OCI-LY7 (cell line): ENCODE results near the gene HSPBAP1. TPM values are rescaled to one million over a fixed set of nuclear protein-coding genes. Genes with fewer than 3 reads are reported as not detected.

Experiments
- BruUV-seq: library from RNA; stranded (reverse); fragments of 400-500 nt; replicated peaks from 2 replicates; lab custom pipeline; 2021; lab: Mats Ljungman, UMichigan
- CTCF ChIA-PET: fragments of 300-600 bp; sonication (Branson Sonifier 250); formaldehyde crosslinking; loops from one replicate; lab custom pipeline; 2022; ENCODE audit warnings: antibody characterized with exemption; ENCODE audit not compliant: unreplicated experiment; lab: Charles Lee
- POLR2A ChIA-PET: fragments of 300-600 bp; sonication (Branson Sonifier 250); formaldehyde crosslinking; loops from one replicate; lab custom pipeline; 2022; ENCODE audit warnings: antibody characterized with exemption; lab: Charles Lee
- DNase-seq: peaks from one replicate; pipeline ENCODE4 v3.0.0-alpha.2; 2015; ENCODE audit warnings: low spot score
- H2AFZ ChIP-seq: fragments of 200-600 bp; sonication (generic), shearing (Covaris generic); 2 replicates; pipeline ENCODE4 v1.6.1; 2014; ENCODE audit warnings: mild to moderate bottlenecking, antibody characterized with exemption, low read length, moderate library complexity
- H3K27ac ChIP-seq: fragments of 200-600 bp; sonication (generic); 2 replicates; pipeline ENCODE4 v1.5.1; 2014; ENCODE audit warnings: mixed run types, low read depth, mild to moderate bottlenecking, moderate library complexity, low read length, inconsistent platforms; ENCODE audit not compliant: poor library complexity, severe bottlenecking
- H3K36me3 ChIP-seq: fragments of 200-600 bp; sonication (generic); 2 replicates; pipeline ENCODE4 v1.6.1; 2014; ENCODE audit warnings: mild to moderate bottlenecking, antibody characterized with exemption, low read length, moderate library complexity, mixed read lengths; ENCODE audit not compliant: insufficient read depth
- H3K4me1 ChIP-seq: fragments of 200-600 bp; sonication (generic); 2 replicates; pipeline ENCODE4 v1.5.1; 2014; ENCODE audit warnings: mild to moderate bottlenecking, low read length; ENCODE audit not compliant: insufficient read depth, poor library complexity, severe bottlenecking
- H3K4me2 ChIP-seq: fragments of 200-600 bp; sonication (generic); 2 replicates; pipeline ENCODE4 v1.6.1; 2014; ENCODE audit warnings: mild to moderate bottlenecking, low read length
- H3K4me3 ChIP-seq: fragments of 200-600 bp; sonication (generic); 2 replicates; pipeline ENCODE4 v1.5.1; 2014; ENCODE audit warnings: mild to moderate bottlenecking, low read depth, low read length; ENCODE audit not compliant: poor library complexity, severe bottlenecking
- H3K79me2 ChIP-seq: fragments of 200-600 bp; sonication (generic); 2 replicates; pipeline ENCODE4 v1.6.1; 2016; ENCODE audit warnings: low read depth, mild to moderate bottlenecking, low read length, moderate library complexity, mixed read lengths; ENCODE audit not compliant: insufficient read depth
- H3K9me2 ChIP-seq: fragments of 200-600 bp; sonication (generic); 2 replicates; pipeline ENCODE4 v1.6.1; 2016; ENCODE audit warnings: mild to moderate bottlenecking, low read length, mixed read lengths; ENCODE audit not compliant: insufficient read depth
- H3K9me3 ChIP-seq: fragments of 200-600 bp; sonication (generic); 2 replicates; pipeline ENCODE4 v1.6.1; 2014; ENCODE audit warnings: mild to moderate bottlenecking, mixed run types, low read length, mixed read lengths
- H4K20me1 ChIP-seq: fragments of 200-600 bp; sonication (generic); 2 replicates; pipeline ENCODE4 v1.6.1; 2014; ENCODE audit warnings: mild to moderate bottlenecking, antibody characterized with exemption, low read length, moderate library complexity, mixed read lengths; ENCODE audit not compliant: insufficient read depth
- EZH2phosphoT487 ChIP-seq: fragments of 200-600 bp; sonication (generic); IDR thresholded peaks from 2 replicates; pipeline ENCODE4 v1.6.1; 2018; ENCODE audit warnings: low read depth, borderline replicate concordance, mild to moderate bottlenecking, mixed run types, antibody characterized with exemption, low read length, moderate library complexity, mixed read lengths
- intact Hi-C: fragments of 100-400 bp; cut with micrococcal nuclease; formaldehyde crosslinking; loops from one replicate; pipeline ENCODE4 v1.10.0; 2022; ENCODE audit not compliant: unreplicated experiment
- total RNA-seq, 2 experiments: library from RNA; depleted of rRNA in 1 of 2; stranded (reverse); fragments of >200 nt in 1 of 2; shearing (Covaris generic) in 1 of 2; gene quantifications; 2 replicates each; pipeline ENCODE4 v1.2.3, GENCODE V29; 2014 to 2022
- TF ChIP-seq, protein P1 (sequence below): fragments of 200-600 bp; sonication (generic); conservative IDR thresholded peaks from 2 replicates; pipeline ENCODE4 v1.5.1; 2014; ENCODE audit warnings: mild to moderate bottlenecking, antibody characterized with exemption, low read length, moderate library complexity, mixed read lengths

The HSPBAP1 gene
- total RNA-seq, 2 experiments from 2014 or later, result 11.9 to 18.6 TPM

DNA sequence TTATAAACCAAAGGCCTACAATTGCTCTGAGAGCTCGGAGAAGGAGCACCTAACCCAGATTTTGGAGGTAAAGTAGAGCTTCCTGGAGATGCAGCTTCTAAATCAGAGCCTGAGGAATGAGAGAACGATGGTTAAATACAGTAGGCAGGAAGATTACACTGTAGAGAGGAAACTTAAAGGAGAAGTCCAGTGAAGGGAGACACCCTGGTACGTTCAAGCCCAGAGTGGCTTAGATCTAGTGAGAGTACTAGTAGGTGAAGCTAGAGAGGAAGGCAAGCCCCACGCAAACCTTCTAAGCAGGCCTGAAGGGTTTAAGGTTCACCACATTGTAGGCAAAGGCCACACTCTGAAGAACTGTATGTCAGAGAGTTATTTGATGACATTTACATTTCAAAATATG lies 34.6 kb upstream of the HSPBAP1 start:
- no peaks in the 10 kb centered on the region for H3K9me3 ChIP-seq
- ChIA-PET CTCF (no interaction called here), POLR2A (interaction anchor here (0.6 kb wide), 1 partner anchor 29 kb away, joined by 5 read pairs; no protein-coding TSS in a partner anchor)
- no peak overlapping the region for H3K4me2 ChIP-seq
- no peak for DNase-seq
- TF ChIP-seq, protein P1, sequence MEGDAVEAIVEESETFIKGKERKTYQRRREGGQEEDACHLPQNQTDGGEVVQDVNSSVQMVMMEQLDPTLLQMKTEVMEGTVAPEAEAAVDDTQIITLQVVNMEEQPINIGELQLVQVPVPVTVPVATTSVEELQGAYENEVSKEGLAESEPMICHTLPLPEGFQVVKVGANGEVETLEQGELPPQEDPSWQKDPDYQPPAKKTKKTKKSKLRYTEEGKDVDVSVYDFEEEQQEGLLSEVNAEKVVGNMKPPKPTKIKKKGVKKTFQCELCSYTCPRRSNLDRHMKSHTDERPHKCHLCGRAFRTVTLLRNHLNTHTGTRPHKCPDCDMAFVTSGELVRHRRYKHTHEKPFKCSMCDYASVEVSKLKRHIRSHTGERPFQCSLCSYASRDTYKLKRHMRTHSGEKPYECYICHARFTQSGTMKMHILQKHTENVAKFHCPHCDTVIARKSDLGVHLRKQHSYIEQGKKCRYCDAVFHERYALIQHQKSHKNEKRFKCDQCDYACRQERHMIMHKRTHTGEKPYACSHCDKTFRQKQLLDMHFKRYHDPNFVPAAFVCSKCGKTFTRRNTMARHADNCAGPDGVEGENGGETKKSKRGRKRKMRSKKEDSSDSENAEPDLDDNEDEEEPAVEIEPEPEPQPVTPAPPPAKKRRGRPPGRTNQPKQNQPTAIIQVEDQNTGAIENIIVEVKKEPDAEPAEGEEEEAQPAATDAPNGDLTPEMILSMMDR, result no peak
- no peak for TF ChIP-seq EZH2phosphoT487
- H2AFZ ChIP-seq, result no peak overlapping the region
- H4K20me1 ChIP-seq, result no peaks in the 10 kb centered on the region
- H3K27ac ChIP-seq, result no peak overlapping the region
- no peaks in the 10 kb centered on the region for H3K36me3 ChIP-seq
- H3K9me2 ChIP-seq, result no peaks in the 10 kb centered on the region
- H3K79me2 ChIP-seq, result no peaks in the 10 kb centered on the region
- H3K4me1 ChIP-seq, result no peaks in the 10 kb centered on the region
- intact Hi-C loops, result no loop called here
- H3K4me3 ChIP-seq, result no peak overlapping the region
- no TSS peak for BruUV-seq

DNA sequence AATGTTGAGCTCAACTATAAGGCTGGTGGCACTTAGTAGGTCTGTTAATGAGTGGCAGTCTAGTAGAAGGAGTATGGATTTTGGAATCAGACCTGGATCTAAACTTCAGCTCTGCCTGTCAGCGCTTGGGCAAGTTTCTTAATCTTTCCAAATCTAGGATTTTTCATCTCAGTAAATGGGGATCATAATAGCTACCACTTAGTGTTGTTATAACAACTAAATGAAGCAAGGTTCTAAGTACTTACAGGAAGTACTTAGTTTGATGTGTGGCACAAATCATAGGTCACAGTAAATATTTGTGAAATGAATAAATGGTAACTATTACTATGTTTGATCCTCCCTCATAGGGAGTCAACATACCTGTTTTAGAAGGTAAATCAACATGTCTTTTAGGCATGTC lies 32.6 kb upstream of the HSPBAP1 start:
- DNase-seq, result no peak
- POLR2A ChIA-PET, result interaction anchor here (1.0 kb wide), 1 partner anchor 8 kb away, joined by 3 read pairs; no protein-coding TSS in a partner anchor
- intact Hi-C loops, result no loop called here
- Histone ChIP-seq H4K20me1 (no peaks in the 10 kb centered on the region), H3K4me3 (no peak overlapping the region), H3K9me3 (no peaks in the 10 kb centered on the region), H3K4me1 (no peaks in the 10 kb centered on the region), H3K4me2 (no peak overlapping the region), H2AFZ (no peak overlapping the region), H3K27ac (no peak overlapping the region), H3K79me2 (no peaks in the 10 kb centered on the region), H3K36me3 (no peaks in the 10 kb centered on the region), H3K9me2 (no peaks in the 10 kb centered on the region)
- no TSS peak for BruUV-seq
- no peak for TF ChIP-seq EZH2phosphoT487
- TF ChIP-seq, protein P1, result no peak
- CTCF ChIA-PET, result no interaction called here

DNA sequence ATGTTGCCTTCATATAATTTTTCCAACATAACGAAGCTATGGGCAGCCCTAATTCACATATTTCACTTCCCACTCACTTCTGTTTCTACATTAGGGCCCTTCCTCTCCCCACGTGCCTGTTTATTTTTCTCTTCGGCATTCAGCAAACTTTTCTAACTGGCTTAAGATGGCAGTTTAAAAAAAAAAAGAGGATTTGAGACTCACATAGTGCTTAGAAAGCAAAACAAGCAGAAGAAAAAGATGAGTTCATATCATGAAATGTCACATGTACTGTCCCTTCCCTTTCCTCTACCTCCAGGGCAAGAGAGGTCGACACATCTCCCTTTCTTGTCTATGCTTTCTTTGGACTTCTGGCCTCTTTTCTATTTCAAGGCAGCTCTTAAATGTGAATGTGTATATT lies 31.8 kb upstream of the HSPBAP1 start:
- no peaks in the 10 kb centered on the region for H3K79me2 ChIP-seq
- H3K4me1 ChIP-seq, result no peaks in the 10 kb centered on the region
- no peak for DNase-seq
- H3K4me2 ChIP-seq, result no peak overlapping the region
- no peak overlapping the region for H2AFZ ChIP-seq
- no peaks in the 10 kb centered on the region for H3K36me3 ChIP-seq
- TF ChIP-seq, protein P1, result no peak
- TF ChIP-seq EZH2phosphoT487, result no peak
- POLR2A ChIA-PET, result interaction anchor here (0.9 kb wide), 1 partner anchor 26 kb away, joined by 4 read pairs; no protein-coding TSS in a partner anchor
- no peaks in the 10 kb centered on the region for H3K9me2 ChIP-seq
- intact Hi-C loops, result no loop called here
- H3K9me3 ChIP-seq, result no peaks in the 10 kb centered on the region
- H4K20me1 ChIP-seq, result no peaks in the 10 kb centered on the region
- no TSS peak for BruUV-seq
- no peak overlapping the region for H3K27ac ChIP-seq
- H3K4me3 ChIP-seq, result no peak overlapping the region
- CTCF ChIA-PET, result no interaction called here
